HepG2 (cell line): ENCODE results near the gene ACOXL. TPM values are rescaled to one million over a fixed set of nuclear protein-coding genes. Genes with fewer than 3 reads are reported as not detected.

Experiments
- CHD2 ChIP-seq: IDR thresholded peaks from 2 replicates; pipeline ENCODE4 v1.6.1; 2011; ENCODE audit warnings: low read depth, low read length, improper control_type of control experiment
- FOXK1 ChIP-seq: sonication (generic); formaldehyde crosslinking; IDR thresholded peaks from 2 replicates; pipeline ENCODE4 v1.4.0; 2020; ENCODE audit warnings: low read depth, missing genetic modification reagents, borderline replicate concordance
- ISX ChIP-seq: sonication (generic); formaldehyde crosslinking; conservative IDR thresholded peaks from 2 replicates; pipeline ENCODE4 v1.5.0; 2020; ENCODE audit warnings: missing genetic modification reagents
- SP5 ChIP-seq: IDR thresholded peaks from 2 replicates; pipeline ENCODE4 v1.6.1; 2016; ENCODE audit warnings: low read depth, borderline replicate concordance
- TBX2 ChIP-seq: sonication (generic); formaldehyde crosslinking; IDR thresholded peaks from 2 replicates; pipeline ENCODE4 v1.5.0; 2020; ENCODE audit warnings: missing genetic modification reagents, mild to moderate bottlenecking, borderline replicate concordance
- ZNF138 ChIP-seq: sonication (generic); formaldehyde crosslinking; IDR thresholded peaks from 2 replicates; pipeline ENCODE4 v1.5.0; 2020; ENCODE audit warnings: mild to moderate bottlenecking, low read depth, missing genetic modification reagents
- ZNF567 ChIP-seq: sonication (generic); formaldehyde crosslinking; IDR thresholded peaks from 2 replicates; pipeline ENCODE4 v1.8.1; 2023; ENCODE audit warnings: mild to moderate bottlenecking, missing genetic modification reagents, borderline replicate concordance
- polyA plus RNA-seq, 8 experiments: library from polyadenylated mRNA; depleted of rRNA in 3 of 8; stranded (reverse) in 7 of 8; unstranded in 1 of 8; fragments of >200 nt; fragmentation: Illumina TruSeq in 4 of 8; extraction: Trizol in 4 of 8; gene quantifications; 2 replicates each; pipeline versions ENCODE4 v1.2.1 to v1.2.3, GENCODE V29; 2011 to 2016; ENCODE audit warnings: low read depth in 4 of 8, missing spikeins in 1 of 8, mixed read lengths in 1 of 8; ENCODE audit not compliant: insufficient read depth in 1 of 8
- total RNA-seq, 5 experiments: library from RNA; depleted of rRNA; stranded (reverse); fragments of >200 nt; fragmentation: Illumina TruSeq; extraction: Trizol; gene quantifications; 2 replicates each; pipeline ENCODE4 v1.2.3, GENCODE V29; 2016; ENCODE audit warnings: low read depth in 1 of 5
- TF ChIP-seq, protein P1 (sequence below): sonication (generic); formaldehyde crosslinking; IDR thresholded peaks from 2 replicates; pipeline ENCODE4 v1.4.0; 2020; ENCODE audit warnings: missing genetic modification reagents, borderline replicate concordance
- TF ChIP-seq, protein P2 (sequence below): sonication (generic); formaldehyde crosslinking; IDR thresholded peaks from 2 replicates; pipeline ENCODE4 v1.4.0; 2020; ENCODE audit warnings: missing genetic modification reagents, mild to moderate bottlenecking, borderline replicate concordance
- TF ChIP-seq, protein P3 (sequence below): sonication (generic); formaldehyde crosslinking; IDR thresholded peaks from 2 replicates; pipeline ENCODE4 v1.5.1; 2020; ENCODE audit warnings: mild to moderate bottlenecking, missing genetic modification reagents, borderline replicate concordance
- TF ChIP-seq, protein P4 (sequence below): sonication (generic); formaldehyde crosslinking; IDR thresholded peaks from 2 replicates; pipeline ENCODE4 v1.5.1; 2020; ENCODE audit warnings: missing genetic modification reagents, mild to moderate bottlenecking, borderline replicate concordance

Gene ACOXL
- total and polyA plus RNA-seq, 2 of the 13 experiments (the other 11 are each of a cell fraction or from before 2014, with no cell fraction given): not detected

DNA sequence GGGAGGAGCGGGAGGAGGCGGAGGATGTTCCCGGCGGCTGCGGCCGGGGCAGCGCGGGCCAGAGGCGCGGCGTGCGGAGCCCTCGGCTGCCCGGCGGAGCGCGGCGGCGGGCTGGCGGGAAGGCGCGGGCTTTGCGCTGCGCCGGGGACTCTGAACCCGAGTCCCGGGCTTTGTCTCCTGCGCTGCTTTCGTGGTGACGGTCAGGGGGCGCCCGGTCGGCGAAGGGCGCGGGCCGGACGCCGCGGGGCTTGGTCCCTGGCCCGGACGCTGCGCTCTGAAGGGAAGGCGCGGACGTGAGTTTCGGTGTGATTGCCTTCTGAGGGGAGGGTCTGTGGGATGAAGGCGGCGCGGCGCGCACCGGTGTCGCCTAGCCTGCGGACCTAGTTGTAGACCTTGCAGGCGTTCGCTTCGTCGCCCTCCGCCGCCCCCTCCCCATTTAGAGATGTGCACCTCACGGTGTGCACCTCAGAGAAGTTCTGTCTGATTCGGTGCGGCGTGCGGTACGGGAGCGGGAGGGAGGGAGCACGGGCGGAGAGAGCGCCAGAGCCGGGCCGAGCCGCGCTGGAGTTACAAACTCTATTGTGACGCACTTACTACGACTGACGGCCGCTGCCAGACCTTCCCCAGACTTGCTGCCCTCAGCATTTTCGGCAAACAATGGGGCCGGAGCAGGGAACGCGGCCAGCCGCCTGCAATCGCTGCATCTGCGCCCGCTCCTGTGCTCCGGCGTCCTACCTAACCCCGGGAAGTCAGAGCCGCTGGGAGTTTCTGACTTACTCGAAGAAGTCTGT is 390.5 kb downstream of the ACOXL start (continued):
- TF ChIP-seq, protein P1, sequence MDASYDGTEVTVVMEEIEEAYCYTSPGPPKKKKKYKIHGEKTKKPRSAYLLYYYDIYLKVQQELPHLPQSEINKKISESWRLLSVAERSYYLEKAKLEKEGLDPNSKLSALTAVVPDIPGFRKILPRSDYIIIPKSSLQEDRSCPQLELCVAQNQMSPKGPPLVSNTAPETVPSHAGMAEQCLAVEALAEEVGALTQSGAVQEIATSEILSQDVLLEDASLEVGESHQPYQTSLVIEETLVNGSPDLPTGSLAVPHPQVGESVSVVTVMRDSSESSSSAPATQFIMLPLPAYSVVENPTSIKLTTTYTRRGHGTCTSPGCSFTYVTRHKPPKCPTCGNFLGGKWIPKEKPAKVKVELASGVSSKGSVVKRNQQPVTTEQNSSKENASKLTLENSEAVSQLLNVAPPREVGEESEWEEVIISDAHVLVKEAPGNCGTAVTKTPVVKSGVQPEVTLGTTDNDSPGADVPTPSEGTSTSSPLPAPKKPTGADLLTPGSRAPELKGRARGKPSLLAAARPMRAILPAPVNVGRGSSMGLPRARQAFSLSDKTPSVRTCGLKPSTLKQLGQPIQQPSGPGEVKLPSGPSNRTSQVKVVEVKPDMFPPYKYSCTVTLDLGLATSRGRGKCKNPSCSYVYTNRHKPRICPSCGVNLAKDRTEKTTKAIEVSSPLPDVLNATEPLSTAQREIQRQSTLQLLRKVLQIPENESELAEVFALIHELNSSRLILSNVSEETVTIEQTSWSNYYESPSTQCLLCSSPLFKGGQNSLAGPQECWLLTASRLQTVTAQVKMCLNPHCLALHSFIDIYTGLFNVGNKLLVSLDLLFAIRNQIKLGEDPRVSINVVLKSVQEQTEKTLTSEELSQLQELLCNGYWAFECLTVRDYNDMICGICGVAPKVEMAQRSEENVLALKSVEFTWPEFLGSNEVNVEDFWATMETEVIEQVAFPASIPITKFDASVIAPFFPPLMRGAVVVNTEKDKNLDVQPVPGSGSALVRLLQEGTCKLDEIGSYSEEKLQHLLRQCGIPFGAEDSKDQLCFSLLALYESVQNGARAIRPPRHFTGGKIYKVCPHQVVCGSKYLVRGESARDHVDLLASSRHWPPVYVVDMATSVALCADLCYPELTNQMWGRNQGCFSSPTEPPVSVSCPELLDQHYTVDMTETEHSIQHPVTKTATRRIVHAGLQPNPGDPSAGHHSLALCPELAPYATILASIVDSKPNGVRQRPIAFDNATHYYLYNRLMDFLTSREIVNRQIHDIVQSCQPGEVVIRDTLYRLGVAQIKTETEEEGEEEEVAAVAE: no peak
- TF ChIP-seq, protein P2, sequence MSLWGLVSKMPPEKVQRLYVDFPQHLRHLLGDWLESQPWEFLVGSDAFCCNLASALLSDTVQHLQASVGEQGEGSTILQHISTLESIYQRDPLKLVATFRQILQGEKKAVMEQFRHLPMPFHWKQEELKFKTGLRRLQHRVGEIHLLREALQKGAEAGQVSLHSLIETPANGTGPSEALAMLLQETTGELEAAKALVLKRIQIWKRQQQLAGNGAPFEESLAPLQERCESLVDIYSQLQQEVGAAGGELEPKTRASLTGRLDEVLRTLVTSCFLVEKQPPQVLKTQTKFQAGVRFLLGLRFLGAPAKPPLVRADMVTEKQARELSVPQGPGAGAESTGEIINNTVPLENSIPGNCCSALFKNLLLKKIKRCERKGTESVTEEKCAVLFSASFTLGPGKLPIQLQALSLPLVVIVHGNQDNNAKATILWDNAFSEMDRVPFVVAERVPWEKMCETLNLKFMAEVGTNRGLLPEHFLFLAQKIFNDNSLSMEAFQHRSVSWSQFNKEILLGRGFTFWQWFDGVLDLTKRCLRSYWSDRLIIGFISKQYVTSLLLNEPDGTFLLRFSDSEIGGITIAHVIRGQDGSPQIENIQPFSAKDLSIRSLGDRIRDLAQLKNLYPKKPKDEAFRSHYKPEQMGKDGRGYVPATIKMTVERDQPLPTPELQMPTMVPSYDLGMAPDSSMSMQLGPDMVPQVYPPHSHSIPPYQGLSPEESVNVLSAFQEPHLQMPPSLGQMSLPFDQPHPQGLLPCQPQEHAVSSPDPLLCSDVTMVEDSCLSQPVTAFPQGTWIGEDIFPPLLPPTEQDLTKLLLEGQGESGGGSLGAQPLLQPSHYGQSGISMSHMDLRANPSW (CRISPR knock-in tag): no peak
- TF ChIP-seq ZNF138 (CRISPR knock-in tag): no peak
- TF ChIP-seq CHD2: no peak
- no peak for TF ChIP-seq FOXK1 (CRISPR knock-in tag)
- no peak for TF ChIP-seq SP5
- no peak for TF ChIP-seq ISX
- TF ChIP-seq, protein P3, sequence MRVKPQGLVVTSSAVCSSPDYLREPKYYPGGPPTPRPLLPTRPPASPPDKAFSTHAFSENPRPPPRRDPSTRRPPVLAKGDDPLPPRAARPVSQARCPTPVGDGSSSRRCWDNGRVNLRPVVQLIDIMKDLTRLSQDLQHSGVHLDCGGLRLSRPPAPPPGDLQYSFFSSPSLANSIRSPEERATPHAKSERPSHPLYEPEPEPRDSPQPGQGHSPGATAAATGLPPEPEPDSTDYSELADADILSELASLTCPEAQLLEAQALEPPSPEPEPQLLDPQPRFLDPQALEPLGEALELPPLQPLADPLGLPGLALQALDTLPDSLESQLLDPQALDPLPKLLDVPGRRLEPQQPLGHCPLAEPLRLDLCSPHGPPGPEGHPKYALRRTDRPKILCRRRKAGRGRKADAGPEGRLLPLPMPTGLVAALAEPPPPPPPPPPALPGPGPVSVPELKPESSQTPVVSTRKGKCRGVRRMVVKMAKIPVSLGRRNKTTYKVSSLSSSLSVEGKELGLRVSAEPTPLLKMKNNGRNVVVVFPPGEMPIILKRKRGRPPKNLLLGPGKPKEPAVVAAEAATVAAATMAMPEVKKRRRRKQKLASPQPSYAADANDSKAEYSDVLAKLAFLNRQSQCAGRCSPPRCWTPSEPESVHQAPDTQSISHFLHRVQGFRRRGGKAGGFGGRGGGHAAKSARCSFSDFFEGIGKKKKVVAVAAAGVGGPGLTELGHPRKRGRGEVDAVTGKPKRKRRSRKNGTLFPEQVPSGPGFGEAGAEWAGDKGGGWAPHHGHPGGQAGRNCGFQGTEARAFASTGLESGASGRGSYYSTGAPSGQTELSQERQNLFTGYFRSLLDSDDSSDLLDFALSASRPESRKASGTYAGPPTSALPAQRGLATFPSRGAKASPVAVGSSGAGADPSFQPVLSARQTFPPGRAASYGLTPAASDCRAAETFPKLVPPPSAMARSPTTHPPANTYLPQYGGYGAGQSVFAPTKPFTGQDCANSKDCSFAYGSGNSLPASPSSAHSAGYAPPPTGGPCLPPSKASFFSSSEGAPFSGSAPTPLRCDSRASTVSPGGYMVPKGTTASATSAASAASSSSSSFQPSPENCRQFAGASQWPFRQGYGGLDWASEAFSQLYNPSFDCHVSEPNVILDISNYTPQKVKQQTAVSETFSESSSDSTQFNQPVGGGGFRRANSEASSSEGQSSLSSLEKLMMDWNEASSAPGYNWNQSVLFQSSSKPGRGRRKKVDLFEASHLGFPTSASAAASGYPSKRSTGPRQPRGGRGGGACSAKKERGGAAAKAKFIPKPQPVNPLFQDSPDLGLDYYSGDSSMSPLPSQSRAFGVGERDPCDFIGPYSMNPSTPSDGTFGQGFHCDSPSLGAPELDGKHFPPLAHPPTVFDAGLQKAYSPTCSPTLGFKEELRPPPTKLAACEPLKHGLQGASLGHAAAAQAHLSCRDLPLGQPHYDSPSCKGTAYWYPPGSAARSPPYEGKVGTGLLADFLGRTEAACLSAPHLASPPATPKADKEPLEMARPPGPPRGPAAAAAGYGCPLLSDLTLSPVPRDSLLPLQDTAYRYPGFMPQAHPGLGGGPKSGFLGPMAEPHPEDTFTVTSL: no peak
- TF ChIP-seq, protein P4, sequence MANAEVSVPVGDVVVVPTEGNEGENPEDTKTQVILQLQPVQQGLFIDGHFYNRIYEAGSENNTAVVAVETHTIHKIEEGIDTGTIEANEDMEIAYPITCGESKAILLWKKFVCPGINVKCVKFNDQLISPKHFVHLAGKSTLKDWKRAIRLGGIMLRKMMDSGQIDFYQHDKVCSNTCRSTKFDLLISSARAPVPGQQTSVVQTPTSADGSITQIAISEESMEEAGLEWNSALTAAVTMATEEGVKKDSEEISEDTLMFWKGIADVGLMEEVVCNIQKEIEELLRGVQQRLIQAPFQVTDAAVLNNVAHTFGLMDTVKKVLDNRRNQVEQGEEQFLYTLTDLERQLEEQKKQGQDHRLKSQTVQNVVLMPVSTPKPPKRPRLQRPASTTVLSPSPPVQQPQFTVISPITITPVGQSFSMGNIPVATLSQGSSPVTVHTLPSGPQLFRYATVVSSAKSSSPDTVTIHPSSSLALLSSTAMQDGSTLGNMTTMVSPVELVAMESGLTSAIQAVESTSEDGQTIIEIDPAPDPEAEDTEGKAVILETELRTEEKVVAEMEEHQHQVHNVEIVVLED (CRISPR knock-in tag): no peak
- TF ChIP-seq TBX2 (CRISPR knock-in tag): no peak
- TF ChIP-seq ZNF567: no peak
